GM12878 (cell line): ENCODE data around the gene SACM1L. TPM values are rescaled to one million over a fixed set of nuclear protein-coding genes. Genes with fewer than 3 reads are reported as not detected.

Experiments
- ATAC-seq: fragments of 200-7000 bp; cut with Tn5 transposase; 3 replicates; pipeline ENCODE4 v1.9.1; 2020; ENCODE audit warnings: mild to moderate bottlenecking, moderate library complexity
- BruUV-seq: library from RNA; stranded (reverse); fragments of 400-500 nt; replicated peaks from 2 replicates; lab custom pipeline; 2021; lab: Mats Ljungman, UMichigan
- CTCF ChIA-PET: fragments of 300-600 bp; sonication (Branson Sonifier 250); formaldehyde crosslinking; extraction: SDS; loops from one replicate; lab custom pipeline; 2021; ENCODE audit warnings: inconsistent platforms; lab: Yijun Ruan, JAX
- POLR2A ChIA-PET: fragments of 350-600 bp; formaldehyde crosslinking; extraction: SDS; loops from one replicate; lab custom pipeline; 2021; ENCODE audit warnings: inconsistent platforms; lab: Charles Lee
- RAD21 ChIA-PET: fragments of 300-600 bp; sonication (Branson Sonifier 250); formaldehyde crosslinking; loops from one replicate; lab custom pipeline; 2023; ENCODE audit warnings: antibody characterized with exemption; ENCODE audit not compliant: unreplicated experiment; lab: Charles Lee
- SMC1A ChIA-PET: fragments of 300-600 bp; sonication (Branson Sonifier 250); formaldehyde crosslinking; loops from one replicate; lab custom pipeline; 2023; ENCODE audit not compliant: unreplicated experiment, uncharacterized antibody; lab: Charles Lee
- DNase-seq: peaks from one replicate; pipeline ENCODE4 v3.0.0-alpha.2; 2011; ENCODE audit warnings: low read depth, low spot score
- FAIRE-seq: peaks from 3 replicates; lab custom pipeline; 2011; peaks lifted over from hg19 to GRCh38; lab: Jason Lieb, UNC
- H2AFZ ChIP-seq: 2 replicates; pipeline ENCODE4 v1.6.0; 2011; ENCODE audit warnings: low read depth, low read length, control low read depth; ENCODE audit not compliant: control insufficient read depth
- H3K27ac ChIP-seq: 2 replicates; pipeline ENCODE4 v1.5.1; 2011; ENCODE audit warnings: control low read depth; ENCODE audit not compliant: control insufficient read depth, insufficient read depth
- H3K27me3 ChIP-seq, 2 experiments: replicated peaks in 1 of 2; 2 replicates each; pipeline versions ENCODE4 v1.6.0 to v1.6.1; 2011; ENCODE audit warnings: low read length in 1 of 2; ENCODE audit not compliant: control insufficient read depth in 2 of 2, insufficient read depth in 2 of 2
- H3K36me3 ChIP-seq, 2 experiments: 2 replicates each; pipeline ENCODE4 v1.5.1; 2011; ENCODE audit warnings: low read length in 1 of 2; ENCODE audit not compliant: control insufficient read depth in 2 of 2, insufficient read depth in 2 of 2
- H3K4me1 ChIP-seq: 2 replicates; pipeline ENCODE4 v1.6.1; 2011; ENCODE audit warnings: mild to moderate bottlenecking, low read length, moderate library complexity, mixed read lengths; ENCODE audit not compliant: control insufficient read depth, insufficient read depth
- H3K4me2 ChIP-seq: 2 replicates; pipeline ENCODE4 v1.6.0; 2011; ENCODE audit warnings: control low read depth; ENCODE audit not compliant: control insufficient read depth, insufficient read depth
- H3K4me3 ChIP-seq: fragments of 200-600 bp; sonication (generic); 2 replicates; pipeline ENCODE4 v1.5.1; 2016
- H3K79me2 ChIP-seq: 2 replicates; pipeline ENCODE4 v1.6.0; 2011; ENCODE audit warnings: low read length; ENCODE audit not compliant: control insufficient read depth, insufficient read depth
- H3K9ac ChIP-seq: 2 replicates; pipeline ENCODE4 v1.8.0; 2011; ENCODE audit warnings: low read length, control low read depth, mixed read lengths; ENCODE audit not compliant: control insufficient read depth, insufficient read depth
- H3K9me3 ChIP-seq: replicated peaks from 3 replicates; pipeline ENCODE4 v1.5.1; 2011; ENCODE audit warnings: mild to moderate bottlenecking, low read length; ENCODE audit not compliant: control insufficient read depth, insufficient read depth
- H4K20me1 ChIP-seq: 2 replicates; pipeline ENCODE4 v1.6.0; 2011; ENCODE audit not compliant: control insufficient read depth, insufficient read depth
- SPI1 ChIP-seq: IDR thresholded peaks from 2 replicates; pipeline ENCODE4 v1.6.1; 2011; ENCODE audit warnings: low read depth, mild to moderate bottlenecking, low read length, moderate library complexity, borderline replicate concordance; ENCODE audit not compliant: insufficient read depth
- WGBS: methylation state at CpG from one replicate; pipeline ENCODE4 v1.1.6; 2016; ENCODE audit warnings: low lambda C conversion rate; ENCODE audit not compliant: insufficient replicate concordance, insufficient coverage; ENCODE audit errors: missing lambda C conversion rate; 5-methylcytosine and 5-hydroxymethylcytosine counted together
- in situ Hi-C: fragments of 300-500 bp; cut with MboI; formaldehyde crosslinking; loops from 9 replicates; pipeline ENCODE4 v1.14.3; 2018; ENCODE audit warnings: mixed read lengths
- intact Hi-C: fragments of 100-400 bp; cut with micrococcal nuclease; formaldehyde crosslinking; loops from one replicate; pipeline ENCODE4 v1.14.2; 2022; ENCODE audit not compliant: unreplicated experiment
- polyA plus RNA-seq, 11 experiments: library from polyadenylated mRNA; depleted of rRNA in 4 of 11; unstranded in 6 of 11; stranded (reverse) in 5 of 11; fragments of >200 nt; fragmentation: Nextera tagmentation in 4 of 11; fragmentation: Illumina TruSeq in 1 of 11; extraction: Ambion mirVana in 4 of 11; extraction: Trizol in 1 of 11; gene quantifications; 1 replicate in 1 of 11; 2 replicates in 10 of 11; pipeline versions ENCODE4 v1.2.1 to v1.2.3, GENCODE V29; 2011 to 2016; ENCODE audit warnings: inconsistent platforms in 2 of 11, missing spikeins in 2 of 11, low read depth in 1 of 11
- total RNA-seq, 4 experiments: library from RNA; depleted of rRNA in 3 of 4; stranded (reverse); fragments of >200 nt in 3 of 4; fragmentation: Illumina TruSeq in 1 of 4; extraction: Trizol in 1 of 4; gene quantifications; 2 replicates each; pipeline versions ENCODE4 v1.2.1 to v1.2.3, GENCODE V29; 2013 to 2021
- TF ChIP-seq, protein P1 (sequence below): fragments of 450-650 bp; IDR thresholded peaks from 2 replicates; pipeline ENCODE4 v1.6.1; 2016; ENCODE audit warnings: mild to moderate bottlenecking, moderate library complexity, borderline replicate concordance

The SACM1L gene
- total and polyA plus RNA-seq, 10 of the 15 experiments (the other 5 are each of a cell fraction or from before 2014, with no cell fraction given) = 16.5 to 48.3 (median 28.9) TPM

DNA sequence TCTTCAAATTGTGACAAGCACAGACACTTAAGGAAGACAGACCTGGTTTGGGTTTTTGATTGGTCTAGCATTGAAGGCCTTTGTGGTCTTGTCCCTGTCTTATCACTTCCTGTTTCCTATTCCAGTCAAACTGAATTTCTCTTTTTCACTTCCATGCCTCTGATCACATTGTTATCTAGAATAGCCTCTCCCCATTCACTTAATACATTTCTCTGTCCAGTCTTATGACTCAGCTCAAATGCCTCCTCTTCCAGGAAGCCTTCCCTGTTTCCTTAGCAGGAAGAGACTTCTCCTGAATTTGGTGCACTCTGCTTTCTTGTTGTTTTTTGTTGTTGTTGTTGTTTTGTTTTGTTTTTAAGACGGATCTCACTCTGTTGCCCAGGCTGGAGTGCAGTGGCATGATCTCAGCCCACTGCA, 49.1 kb upstream of the SACM1L start:
- ATAC-seq = peak; percentile 30
- RAD21 ChIA-PET = no interaction called here

More for the DNA sequence above, 49.1 kb upstream of the SACM1L start:
- H3K9ac ChIP-seq = no peak overlapping the region
- ChIA-PET POLR2A (no interaction called here), CTCF (interaction anchor here (0.6 kb wide), 1 partner anchor 80 kb away, joined by 3 read pairs; no protein-coding TSS in a partner anchor)
- intact Hi-C loops = no loop called here
- WGBS = 87% methylated on average over 1 of the region's 1 CpG
- peaks cover 20 to 41% of the 10 kb centered on the region in 2 experiments for H3K36me3 ChIP-seq
- H3K4me1 ChIP-seq = peaks cover 7% of the 10 kb centered on the region
- no peaks in the 10 kb centered on the region for H3K27me3 ChIP-seq
- TF ChIP-seq, protein P1, sequence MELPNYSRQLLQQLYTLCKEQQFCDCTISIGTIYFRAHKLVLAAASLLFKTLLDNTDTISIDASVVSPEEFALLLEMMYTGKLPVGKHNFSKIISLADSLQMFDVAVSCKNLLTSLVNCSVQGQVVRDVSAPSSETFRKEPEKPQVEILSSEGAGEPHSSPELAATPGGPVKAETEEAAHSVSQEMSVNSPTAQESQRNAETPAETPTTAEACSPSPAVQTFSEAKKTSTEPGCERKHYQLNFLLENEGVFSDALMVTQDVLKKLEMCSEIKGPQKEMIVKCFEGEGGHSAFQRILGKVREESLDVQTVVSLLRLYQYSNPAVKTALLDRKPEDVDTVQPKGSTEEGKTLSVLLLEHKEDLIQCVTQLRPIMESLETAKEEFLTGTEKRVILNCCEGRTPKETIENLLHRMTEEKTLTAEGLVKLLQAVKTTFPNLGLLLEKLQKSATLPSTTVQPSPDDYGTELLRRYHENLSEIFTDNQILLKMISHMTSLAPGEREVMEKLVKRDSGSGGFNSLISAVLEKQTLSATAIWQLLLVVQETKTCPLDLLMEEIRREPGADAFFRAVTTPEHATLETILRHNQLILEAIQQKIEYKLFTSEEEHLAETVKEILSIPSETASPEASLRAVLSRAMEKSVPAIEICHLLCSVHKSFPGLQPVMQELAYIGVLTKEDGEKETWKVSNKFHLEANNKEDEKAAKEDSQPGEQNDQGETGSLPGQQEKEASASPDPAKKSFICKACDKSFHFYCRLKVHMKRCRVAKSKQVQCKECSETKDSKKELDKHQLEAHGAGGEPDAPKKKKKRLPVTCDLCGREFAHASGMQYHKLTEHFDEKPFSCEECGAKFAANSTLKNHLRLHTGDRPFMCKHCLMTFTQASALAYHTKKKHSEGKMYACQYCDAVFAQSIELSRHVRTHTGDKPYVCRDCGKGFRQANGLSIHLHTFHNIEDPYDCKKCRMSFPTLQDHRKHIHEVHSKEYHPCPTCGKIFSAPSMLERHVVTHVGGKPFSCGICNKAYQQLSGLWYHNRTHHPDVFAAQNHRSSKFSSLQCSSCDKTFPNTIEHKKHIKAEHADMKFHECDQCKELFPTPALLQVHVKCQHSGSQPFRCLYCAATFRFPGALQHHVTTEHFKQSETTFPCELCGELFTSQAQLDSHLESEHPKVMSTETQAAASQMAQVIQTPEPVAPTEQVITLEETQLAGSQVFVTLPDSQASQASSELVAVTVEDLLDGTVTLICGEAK = no peak
- TF ChIP-seq SPI1 = peak; percentile 51
- TF ChIP-seq, all 136 proteins: peak for 1
- H4K20me1 ChIP-seq = peaks cover 11% of the 10 kb centered on the region
- H3K4me3 ChIP-seq = no peak overlapping the region
- peaks cover 19% of the 10 kb centered on the region for H3K79me2 ChIP-seq
- FAIRE-seq (no peak), DNase-seq (no peak)
- BruUV-seq = no TSS peak
- H3K27ac ChIP-seq = peak overlapping the region; percentile 37; the same call in 1 of the 2 replicates
- H2AFZ ChIP-seq = no peak overlapping the region
- H3K9me3 ChIP-seq = no peaks in the 10 kb centered on the region
- in situ Hi-C loops = no loop called here
- SMC1A ChIA-PET = interaction anchor here (1.2 to 1.3 kb wide), 2 partner anchors 9 to 16 kb away, joined by 3 read pairs; no protein-coding TSS in a partner anchor
- no peak overlapping the region for H3K4me2 ChIP-seq
